GM12892 (cell line): ENCODE measurements around the gene SOX21.

ENCODE experiments used
- POLR2AphosphoS5 ChIP-seq: IDR thresholded peaks from 2 replicates; pipeline ENCODE4 v1.6.1; 2011; ENCODE audit warnings: low read depth, low read length, control low read depth
- TAF1 ChIP-seq: IDR thresholded peaks from 2 replicates; pipeline ENCODE4 v1.6.1; 2011; ENCODE audit warnings: low read depth, mild to moderate bottlenecking, control low read depth, low read length, borderline replicate concordance

- TF ChIP-seq POLR2AphosphoS5 = no peak
- no peak for TF ChIP-seq TAF1
Measured at GRCh38 chr13:94672400-94672799, 39.9 kb downstream of the SOX21 start.
